GM12874 (cell line): ENCODE data around the gene C9orf50.
A peak's percentile ranks its signal among the peaks of the same experiment; 100 is the strongest.

Experiments used
- CTCF ChIP-seq: IDR thresholded peaks from 2 replicates; pipeline ENCODE4 v1.5.1; 2011; ENCODE audit warnings: low read depth, mild to moderate bottlenecking, control low read depth, low read length, moderate library complexity; ENCODE audit not compliant: insufficient read depth

Gene C9orf50

GRCh38 chr9:129571298-129572051, 49.4 kb downstream of the C9orf50 start:
- no peak for TF ChIP-seq CTCF

- TF ChIP-seq CTCF = no peak
Observed at GRCh38 chr9:129570450-129571297, 50.2 kb downstream of the C9orf50 start.

- TF ChIP-seq CTCF = peak; percentile 50
Observed at GRCh38 chr9:129569502-129570449, 51.1 kb downstream of the C9orf50 start.

GRCh38 chr9:129568560-129569501, 52.1 kb downstream of the C9orf50 start:
- TF ChIP-seq CTCF = no peak

GRCh38 chr9:129567842-129568559, 52.9 kb downstream of the C9orf50 start:
- no peak for TF ChIP-seq CTCF

- TF ChIP-seq CTCF = no peak
Observed at GRCh38 chr9:129567329-129567728, 53.6 kb downstream of the C9orf50 start.
